ENCODE measurements around the gene NUMBL.

Gene NUMBL

DNA sequence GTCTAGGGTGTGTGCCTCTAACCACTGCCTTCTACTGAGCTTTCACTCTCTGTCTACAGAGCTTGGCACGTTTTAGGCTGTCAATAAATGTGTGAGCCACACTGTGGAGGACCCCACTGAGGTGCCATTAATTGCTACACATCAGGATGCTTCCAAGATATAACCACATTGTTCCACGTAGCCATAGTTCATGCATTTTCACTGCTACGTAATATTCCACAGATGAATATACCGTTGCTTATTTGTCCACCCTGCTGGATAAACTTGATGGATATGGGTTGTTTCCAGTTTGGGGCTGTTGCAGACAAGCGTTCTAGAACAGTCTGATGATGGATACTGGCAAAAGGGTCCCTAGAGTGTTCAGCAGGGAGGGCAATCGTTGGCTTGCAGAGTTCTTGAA lies 11.3 kb upstream of the NUMBL start:
- no peak for TF ChIP-seq CTCF (IDR thresholded peaks at IDR 0.05; ENCODE audit: insufficient read depth, low read length)
- TF ChIP-seq REST (IDR thresholded peaks at IDR 0.05; ENCODE audit: insufficient replicate concordance, low read depth), result no peak
- TF ChIP-seq POLR2AphosphoS5 (IDR thresholded peaks at IDR 0.05; ENCODE audit: low read depth), result no peak
- no peak for TF ChIP-seq GABPA (IDR thresholded peaks at IDR 0.05; ENCODE audit: low read depth)
- TF ChIP-seq SPI1 (IDR thresholded peaks at IDR 0.05; ENCODE audit: borderline replicate concordance, low read depth), result no peak
- Histone ChIP-seq H3K4me3 (replicated peaks; ENCODE audit: insufficient read depth, low read length) (no peak overlapping the region), H3K27ac (replicated peaks) (no peak overlapping the region), H3K27me3 (ENCODE audit: insufficient read depth, poor library complexity, severe bottlenecking) (no peaks in the 10 kb centered on the region)
- DNase-seq (ENCODE audit: low read depth in 1 of 2, low spot score in 1 of 2), result no peak

DNA sequence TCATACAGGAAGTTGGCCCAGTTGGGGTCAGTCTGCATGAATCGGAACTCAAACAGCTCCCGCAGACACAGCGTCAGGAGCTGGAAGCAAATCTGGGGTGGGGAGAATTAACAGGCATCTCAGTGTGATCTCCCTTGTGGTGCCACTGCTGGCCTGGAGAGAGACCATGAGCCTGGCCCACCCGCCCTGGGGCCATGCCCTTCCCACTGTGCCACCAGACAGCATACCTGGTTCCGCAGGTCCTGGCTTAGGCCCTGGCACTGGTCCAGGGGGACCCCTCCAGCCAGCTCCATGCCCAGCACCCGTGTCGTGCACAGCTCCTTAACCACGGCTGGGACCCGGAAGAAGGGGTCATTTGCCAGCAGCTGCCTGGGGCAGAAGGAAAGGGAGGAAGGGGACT lies 9.6 kb upstream of the NUMBL start:
- DNase-seq (ENCODE audit: low read depth in 1 of 2, low spot score in 1 of 2), result no peak
- TF ChIP-seq CTCF (IDR thresholded peaks at IDR 0.05; ENCODE audit: insufficient read depth, low read length) (no peak), REST (IDR thresholded peaks at IDR 0.05; ENCODE audit: insufficient replicate concordance, low read depth) (no peak)
- H3K4me3 ChIP-seq (replicated peaks; ENCODE audit: insufficient read depth, low read length), result no peak overlapping the region

DNA sequence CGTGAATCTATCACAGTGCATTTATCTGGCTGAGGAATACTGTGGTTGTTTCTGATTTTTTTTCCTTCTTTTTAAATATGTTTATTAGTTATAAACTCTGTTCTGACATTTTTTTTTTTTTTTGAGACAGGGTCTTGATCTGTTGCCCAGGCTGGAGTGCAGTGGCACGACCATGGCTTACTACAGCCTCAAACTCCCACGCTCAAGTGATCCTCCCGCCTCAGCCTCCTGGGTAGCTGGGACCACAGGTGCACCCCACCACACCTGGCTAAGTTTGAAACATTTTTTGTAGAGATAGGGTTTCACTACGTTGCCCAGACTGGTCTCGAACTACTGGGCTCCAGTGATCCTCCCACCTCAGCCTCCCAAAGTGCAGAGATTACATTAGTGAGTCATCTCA lies 6.6 kb upstream of the NUMBL start:
- H3K27ac ChIP-seq (replicated peaks), result no peak overlapping the region
- TF ChIP-seq REST (IDR thresholded peaks at IDR 0.05; ENCODE audit: insufficient replicate concordance, low read depth) (no peak), SPI1 (IDR thresholded peaks at IDR 0.05; ENCODE audit: borderline replicate concordance, low read depth) (no peak), POLR2AphosphoS5 (IDR thresholded peaks at IDR 0.05; ENCODE audit: low read depth) (no peak), GABPA (IDR thresholded peaks at IDR 0.05; ENCODE audit: low read depth) (no peak), CTCF (IDR thresholded peaks at IDR 0.05; ENCODE audit: insufficient read depth, low read length) (no peak)
- no peaks in the 10 kb centered on the region for H3K27me3 ChIP-seq (ENCODE audit: insufficient read depth, poor library complexity, severe bottlenecking)
- DNase-seq (ENCODE audit: low read depth in 1 of 2, low spot score in 1 of 2), result no peak
- H3K4me3 ChIP-seq (replicated peaks; ENCODE audit: insufficient read depth, low read length), result no peak overlapping the region

More for the DNA sequence above, 9.6 kb upstream of the NUMBL start:
- Histone ChIP-seq H3K27me3 (ENCODE audit: insufficient read depth, poor library complexity, severe bottlenecking) (no peaks in the 10 kb centered on the region), H3K27ac (replicated peaks) (no peak overlapping the region)
